Inflammatory macrophage (primary cell): ENCODE data around the gene GP1BA.

Source experiments
- DNase-seq, 2 donors: peaks; one replicate each; pipeline ENCODE4 v3.0.0-alpha.2; 2020 to 2022

GP1BA gene

DNA sequence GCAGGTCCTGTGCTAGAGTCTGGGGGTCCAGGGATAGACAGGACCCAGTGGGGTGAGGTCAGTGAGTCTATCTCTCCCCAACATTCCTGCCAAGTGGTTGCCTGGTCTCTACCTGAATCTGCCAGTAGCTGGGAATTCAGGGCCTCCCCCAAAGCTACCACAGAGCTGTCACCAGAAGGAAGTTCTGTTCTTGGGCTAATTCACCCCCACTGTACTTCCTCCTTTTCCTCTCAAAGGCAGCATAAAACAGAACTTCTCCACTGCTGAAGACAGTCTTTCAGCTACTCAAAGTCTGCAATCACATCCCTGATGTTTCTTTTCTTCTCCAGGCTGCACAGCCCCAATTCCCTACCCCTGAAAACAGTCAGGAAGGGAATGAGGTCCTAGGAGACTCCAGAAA, 46.6 kb downstream of the GP1BA start:
- DNase-seq = peak; percentile 75 to 76

DNA sequence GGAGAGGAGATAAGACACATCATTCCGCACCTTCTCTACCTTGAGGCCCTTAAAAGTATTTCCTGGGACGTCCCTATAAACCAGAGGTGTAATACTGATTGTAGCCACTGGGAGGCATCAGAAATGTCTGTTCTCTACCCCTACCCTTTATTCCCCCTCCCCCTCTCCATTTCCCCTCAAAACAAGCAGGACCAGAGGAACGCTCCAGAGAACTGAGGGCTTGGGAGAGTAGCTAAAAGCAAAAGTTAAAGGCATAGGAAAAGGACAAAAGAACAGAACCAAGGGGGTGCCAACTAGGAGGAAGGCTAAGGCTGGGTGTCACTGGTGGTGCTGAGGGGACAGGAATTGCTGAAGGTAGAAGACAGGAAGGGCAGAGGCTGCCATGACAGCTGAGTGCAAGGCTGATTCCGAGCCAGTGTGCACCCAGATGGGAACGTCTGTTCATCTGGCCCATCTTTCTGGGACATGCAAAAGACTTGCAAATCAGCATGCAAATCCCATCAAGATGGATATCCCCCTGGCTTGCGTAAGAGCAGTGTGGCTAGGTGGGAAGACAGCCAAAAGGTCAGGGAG, 48.7 kb downstream of the GP1BA start:
- DNase-seq = peak; percentile 38 to 39

DNA sequence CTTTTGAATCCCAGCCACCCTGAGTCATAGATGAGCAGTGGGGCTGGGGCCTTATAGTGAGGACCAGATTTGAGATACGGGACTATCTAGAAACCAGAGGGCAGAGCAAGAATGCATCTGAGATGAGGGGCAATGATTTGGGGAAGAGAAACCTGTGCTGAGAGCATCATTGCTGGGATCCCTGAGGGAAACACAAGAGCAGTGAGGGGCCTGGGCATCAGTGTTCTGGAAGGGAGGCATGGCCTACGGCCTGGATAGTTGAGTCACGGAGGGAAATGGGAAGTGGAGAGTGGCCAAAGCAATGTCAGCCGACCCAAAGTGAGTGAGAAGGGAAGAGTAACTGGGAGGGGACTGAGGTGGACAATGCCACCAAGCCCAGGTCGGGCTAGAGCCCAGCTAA, 50.2 kb downstream of the GP1BA start:
- peak in 1 of 2 donors; percentile 24 for DNase-seq
